ENCODE measurements around the gene ANKRD33B. TPM values are rescaled to one million over a fixed set of nuclear protein-coding genes. Genes with fewer than 3 reads are reported as not detected.

The ANKRD33B gene
- total RNA-seq, 1 experiment from 2014 or later = 10.9 TPM

DNA sequence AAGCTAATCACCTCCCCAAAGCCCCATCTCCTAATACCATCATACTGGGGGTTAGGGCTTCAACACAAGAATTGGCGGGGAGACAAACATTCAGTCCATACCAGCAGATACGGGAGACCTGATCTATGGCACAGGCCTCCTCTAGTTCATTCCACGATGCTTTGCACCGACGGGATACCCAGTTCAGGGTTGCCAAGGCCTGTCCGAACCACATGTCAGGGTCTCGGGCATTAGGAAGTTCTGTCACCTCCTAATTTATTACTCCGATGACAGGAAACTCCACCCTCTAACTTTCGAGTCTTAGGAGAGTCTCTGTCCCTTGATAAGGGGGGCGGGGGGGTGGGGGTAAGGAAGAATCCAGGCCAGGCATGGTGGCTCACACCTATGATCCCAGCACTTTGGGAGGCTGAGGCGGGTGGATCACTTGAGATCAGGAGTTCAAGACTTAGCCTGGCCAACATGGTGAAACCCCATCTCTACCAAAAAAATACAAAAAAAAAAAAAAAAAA, 23.8 kb upstream of the ANKRD33B start:
- ChIA-PET CTCF (no interaction called here), RAD21 (ENCODE audit: low non-redundant PET in 1 of 2, low total read pairs in 2 of 2, uncharacterized antibody in 2 of 2, unreplicated experiment in 2 of 2) (no interaction called here), POLR2A (no interaction called here)
- Histone ChIP-seq H3K4me3 (replicated peaks in 1 of 2; ENCODE audit: low read depth in 1 of 2, low read length in 2 of 2) (no peak overlapping the region), H3K79me2 (ENCODE audit: insufficient read depth, low read length) (no peaks in the 10 kb centered on the region), H2AFZ (ENCODE audit: low read depth, low read length, poor library complexity, severe bottlenecking) (no peak overlapping the region), H4K20me1 (ENCODE audit: insufficient read depth) (no peaks in the 10 kb centered on the region), H3K9me3 (ENCODE audit: control insufficient read depth in 1 of 2, insufficient read depth in 1 of 2, low read depth in 1 of 2, low read length in 2 of 2) (no peaks in the 10 kb centered on the region), H3K4me2 (ENCODE audit: low read length) (no peak overlapping the region), H3K27ac (ENCODE audit: low read depth, low read length) (no peak overlapping the region), H3K9ac (ENCODE audit: low read length) (no peak overlapping the region), H3K36me3 (ENCODE audit: control insufficient read depth in 1 of 2, insufficient read depth in 2 of 2, low read length in 2 of 2) (no peaks in the 10 kb centered on the region), H3K4me1 (ENCODE audit: control insufficient read depth in 1 of 2, insufficient read depth in 2 of 2, low read length in 2 of 2) (peaks cover 0 to 3% of the 10 kb centered on the region in 2 experiments; a peak in 1 of 4 replicates), H3K27me3 (ENCODE audit: insufficient read depth, low read length) (no peaks in the 10 kb centered on the region), H3K9me2 (ENCODE audit: insufficient read depth) (no peaks in the 10 kb centered on the region)
- BruUV-seq (replicated peaks) = no TSS peak
- DNase-seq (ENCODE audit: low read depth, low spot score) (no peak), ATAC-seq (no peak)
- intact Hi-C loops (cut with micrococcal nuclease) = no loop called here
- TF ChIP-seq SP1 (IDR thresholded peaks at IDR 0.05; ENCODE audit: low read depth) (no peak), ELF1 (IDR thresholded peaks at IDR 0.05; ENCODE audit: borderline replicate concordance, low read depth) (no peak), SIN3A (IDR thresholded peaks at IDR 0.05; ENCODE audit: low read depth) (no peak), TCF7L2 (IDR thresholded peaks at IDR 0.05; ENCODE audit: borderline replicate concordance, extremely low read depth, insufficient read depth, insufficient read length) (no peak), CBX3 (IDR thresholded peaks at IDR 0.05; ENCODE audit: low read depth) (no peak), FOSL1 (IDR thresholded peaks at IDR 0.05; ENCODE audit: low read depth) (no peak), EGR1 (IDR thresholded peaks at IDR 0.05; ENCODE audit: low read depth) (no peak), CEBPB (IDR thresholded peaks at IDR 0.05; ENCODE audit: low read depth) (no peak), POLR2A (IDR thresholded peaks at IDR 0.05; ENCODE audit: borderline replicate concordance, extremely low read depth, insufficient read depth, insufficient read length) (no peak), ZFX (IDR thresholded peaks at IDR 0.05) (no peak), JUND (IDR thresholded peaks at IDR 0.05) (no peak), SRF (IDR thresholded peaks at IDR 0.05; ENCODE audit: low read depth) (no peak)
- TF ChIP-seq, protein P1, sequence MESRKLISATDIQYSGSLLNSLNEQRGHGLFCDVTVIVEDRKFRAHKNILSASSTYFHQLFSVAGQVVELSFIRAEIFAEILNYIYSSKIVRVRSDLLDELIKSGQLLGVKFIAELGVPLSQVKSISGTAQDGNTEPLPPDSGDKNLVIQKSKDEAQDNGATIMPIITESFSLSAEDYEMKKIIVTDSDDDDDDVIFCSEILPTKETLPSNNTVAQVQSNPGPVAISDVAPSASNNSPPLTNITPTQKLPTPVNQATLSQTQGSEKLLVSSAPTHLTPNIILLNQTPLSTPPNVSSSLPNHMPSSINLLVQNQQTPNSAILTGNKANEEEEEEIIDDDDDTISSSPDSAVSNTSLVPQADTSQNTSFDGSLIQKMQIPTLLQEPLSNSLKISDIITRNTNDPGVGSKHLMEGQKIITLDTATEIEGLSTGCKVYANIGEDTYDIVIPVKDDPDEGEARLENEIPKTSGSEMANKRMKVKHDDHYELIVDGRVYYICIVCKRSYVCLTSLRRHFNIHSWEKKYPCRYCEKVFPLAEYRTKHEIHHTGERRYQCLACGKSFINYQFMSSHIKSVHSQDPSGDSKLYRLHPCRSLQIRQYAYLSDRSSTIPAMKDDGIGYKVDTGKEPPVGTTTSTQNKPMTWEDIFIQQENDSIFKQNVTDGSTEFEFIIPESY (IDR thresholded peaks at IDR 0.05; ENCODE audit: extremely low read depth, insufficient replicate concordance, low read length) = no peak
- TF ChIP-seq, protein P2, sequence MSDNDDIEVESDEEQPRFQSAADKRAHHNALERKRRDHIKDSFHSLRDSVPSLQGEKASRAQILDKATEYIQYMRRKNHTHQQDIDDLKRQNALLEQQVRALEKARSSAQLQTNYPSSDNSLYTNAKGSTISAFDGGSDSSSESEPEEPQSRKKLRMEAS (IDR thresholded peaks at IDR 0.05) = no peak
- TF ChIP-seq, protein P3, sequence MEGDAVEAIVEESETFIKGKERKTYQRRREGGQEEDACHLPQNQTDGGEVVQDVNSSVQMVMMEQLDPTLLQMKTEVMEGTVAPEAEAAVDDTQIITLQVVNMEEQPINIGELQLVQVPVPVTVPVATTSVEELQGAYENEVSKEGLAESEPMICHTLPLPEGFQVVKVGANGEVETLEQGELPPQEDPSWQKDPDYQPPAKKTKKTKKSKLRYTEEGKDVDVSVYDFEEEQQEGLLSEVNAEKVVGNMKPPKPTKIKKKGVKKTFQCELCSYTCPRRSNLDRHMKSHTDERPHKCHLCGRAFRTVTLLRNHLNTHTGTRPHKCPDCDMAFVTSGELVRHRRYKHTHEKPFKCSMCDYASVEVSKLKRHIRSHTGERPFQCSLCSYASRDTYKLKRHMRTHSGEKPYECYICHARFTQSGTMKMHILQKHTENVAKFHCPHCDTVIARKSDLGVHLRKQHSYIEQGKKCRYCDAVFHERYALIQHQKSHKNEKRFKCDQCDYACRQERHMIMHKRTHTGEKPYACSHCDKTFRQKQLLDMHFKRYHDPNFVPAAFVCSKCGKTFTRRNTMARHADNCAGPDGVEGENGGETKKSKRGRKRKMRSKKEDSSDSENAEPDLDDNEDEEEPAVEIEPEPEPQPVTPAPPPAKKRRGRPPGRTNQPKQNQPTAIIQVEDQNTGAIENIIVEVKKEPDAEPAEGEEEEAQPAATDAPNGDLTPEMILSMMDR (IDR thresholded peaks at IDR 0.05 in 2 of 3, conservative IDR thresholded peaks at IDR 0.05 in 1 of 3; ENCODE audit: borderline replicate concordance in 1 of 3, insufficient read depth in 1 of 3, low read depth in 2 of 3, low read length in 2 of 3) = no peak
- TF ChIP-seq, protein P4, sequence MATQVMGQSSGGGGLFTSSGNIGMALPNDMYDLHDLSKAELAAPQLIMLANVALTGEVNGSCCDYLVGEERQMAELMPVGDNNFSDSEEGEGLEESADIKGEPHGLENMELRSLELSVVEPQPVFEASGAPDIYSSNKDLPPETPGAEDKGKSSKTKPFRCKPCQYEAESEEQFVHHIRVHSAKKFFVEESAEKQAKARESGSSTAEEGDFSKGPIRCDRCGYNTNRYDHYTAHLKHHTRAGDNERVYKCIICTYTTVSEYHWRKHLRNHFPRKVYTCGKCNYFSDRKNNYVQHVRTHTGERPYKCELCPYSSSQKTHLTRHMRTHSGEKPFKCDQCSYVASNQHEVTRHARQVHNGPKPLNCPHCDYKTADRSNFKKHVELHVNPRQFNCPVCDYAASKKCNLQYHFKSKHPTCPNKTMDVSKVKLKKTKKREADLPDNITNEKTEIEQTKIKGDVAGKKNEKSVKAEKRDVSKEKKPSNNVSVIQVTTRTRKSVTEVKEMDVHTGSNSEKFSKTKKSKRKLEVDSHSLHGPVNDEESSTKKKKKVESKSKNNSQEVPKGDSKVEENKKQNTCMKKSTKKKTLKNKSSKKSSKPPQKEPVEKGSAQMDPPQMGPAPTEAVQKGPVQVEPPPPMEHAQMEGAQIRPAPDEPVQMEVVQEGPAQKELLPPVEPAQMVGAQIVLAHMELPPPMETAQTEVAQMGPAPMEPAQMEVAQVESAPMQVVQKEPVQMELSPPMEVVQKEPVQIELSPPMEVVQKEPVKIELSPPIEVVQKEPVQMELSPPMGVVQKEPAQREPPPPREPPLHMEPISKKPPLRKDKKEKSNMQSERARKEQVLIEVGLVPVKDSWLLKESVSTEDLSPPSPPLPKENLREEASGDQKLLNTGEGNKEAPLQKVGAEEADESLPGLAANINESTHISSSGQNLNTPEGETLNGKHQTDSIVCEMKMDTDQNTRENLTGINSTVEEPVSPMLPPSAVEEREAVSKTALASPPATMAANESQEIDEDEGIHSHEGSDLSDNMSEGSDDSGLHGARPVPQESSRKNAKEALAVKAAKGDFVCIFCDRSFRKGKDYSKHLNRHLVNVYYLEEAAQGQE (IDR thresholded peaks at IDR 0.05; ENCODE audit: low read depth) = no peak

All from HCT116 (cell line).